ENCODE results near the gene CDR2.
"Not testable (repeated sequence)": the region's sequence is repeated elsewhere in the genome, so short reads cannot be mapped to it uniquely, and the experiment has no call there.

The CDR2 gene

GRCh38 chr16:22375117-22375962, 921 bp upstream of the CDR2 start:
- DNase-seq = no peak

GRCh38 chr16:22373662-22374310, 633 bp downstream of the CDR2 start:
- peak; percentile 51 for DNase-seq

- no peak for DNase-seq
Observed at GRCh38 chr16:22372882-22373661, 1.3 kb downstream of the CDR2 start.

- DNase-seq = no peak
Observed at GRCh38 chr16:22370038-22370820, 4.2 kb downstream of the CDR2 start.

- DNase-seq = no peak
Observed at GRCh38 chr16:22369221-22369811, 5.1 kb downstream of the CDR2 start.

- DNase-seq = not testable (repeated sequence)
Observed at GRCh38 chr16:22368200-22368826, 6.1 kb downstream of the CDR2 start.

GRCh38 chr16:22366889-22367288, 7.5 kb downstream of the CDR2 start:
- DNase-seq = no peak

GRCh38 chr16:22366371-22366770, 8.0 kb downstream of the CDR2 start:
- DNase-seq = no peak

GRCh38 chr16:22364241-22364640, 10.2 kb downstream of the CDR2 start:
- DNase-seq = no peak

- DNase-seq = no peak
Observed at GRCh38 chr16:22360963-22361659, 13.3 kb downstream of the CDR2 start.

GRCh38 chr16:22359679-22360078, 14.7 kb downstream of the CDR2 start:
- DNase-seq = no peak

GRCh38 chr16:22358000-22358399, 16.4 kb downstream of the CDR2 start:
- DNase-seq = no peak

- DNase-seq = no peak
Observed at GRCh38 chr16:22357635-22357971, 16.8 kb downstream of the CDR2 start.

GRCh38 chr16:22356930-22357634, 17.3 kb downstream of the CDR2 start:
- DNase-seq = no peak

- no peak for DNase-seq
Observed at GRCh38 chr16:22355487-22355908, 18.9 kb downstream of the CDR2 start.

- no peak for DNase-seq
Observed at GRCh38 chr16:22353933-22354541, 20.4 kb downstream of the CDR2 start.

- DNase-seq = no peak
Observed at GRCh38 chr16:22353191-22353919, 21.1 kb downstream of the CDR2 start.

GRCh38 chr16:22352723-22353122, 21.7 kb downstream of the CDR2 start:
- no peak for DNase-seq

- no peak for DNase-seq
Observed at GRCh38 chr16:22352140-22352539, 22.3 kb downstream of the CDR2 start.
